H9 (cell line): Measurements from ENCODE around the gene CLCNKB. TPM values are rescaled to one million over a fixed set of nuclear protein-coding genes. Genes with fewer than 3 reads are reported as not detected.
A peak's percentile ranks its signal among the peaks of the same experiment; 100 is the strongest.

Source experiments
- DNase-seq: peaks from one replicate; pipeline ENCODE4 v3.0.0-alpha.2; 2017
- H2AFZ ChIP-seq: one replicate; pipeline ENCODE4 v1.6.1; 2013; ENCODE audit warnings: mild to moderate bottlenecking, low read length, control low read depth, moderate library complexity
- H2AK5ac ChIP-seq: 2 replicates; pipeline ENCODE4 v1.6.1; 2013; ENCODE audit warnings: low read length, control low read depth, mixed read lengths; ENCODE audit not compliant: insufficient read length
- H2BK120ac ChIP-seq: one replicate; pipeline ENCODE4 v1.6.1; 2013; ENCODE audit warnings: low read depth, mild to moderate bottlenecking, low read length, control low read depth, inconsistent platforms; ENCODE audit not compliant: poor library complexity, severe bottlenecking
- H2BK12ac ChIP-seq: 2 replicates; pipeline ENCODE4 v1.6.1; 2013; ENCODE audit warnings: low read length, control low read depth, mixed read lengths, low read depth; ENCODE audit not compliant: insufficient read length
- H2BK15ac ChIP-seq: 2 replicates; pipeline ENCODE4 v1.6.1; 2013; ENCODE audit warnings: low read depth, low read length, control low read depth
- H2BK20ac ChIP-seq: one replicate; pipeline ENCODE4 v1.6.1; 2013; ENCODE audit warnings: low read depth, mild to moderate bottlenecking, low read length, control low read depth, inconsistent platforms; ENCODE audit not compliant: poor library complexity, severe bottlenecking
- H2BK5ac ChIP-seq: 2 replicates; pipeline ENCODE4 v1.6.1; 2013; ENCODE audit warnings: low read length, control low read depth, mixed read lengths; ENCODE audit not compliant: insufficient read length
- H3K14ac ChIP-seq: 2 replicates; pipeline ENCODE4 v1.6.1; 2013; ENCODE audit warnings: low read length, control low read depth; ENCODE audit not compliant: insufficient read depth
- H3K18ac ChIP-seq: 2 replicates; pipeline ENCODE4 v1.6.1; 2013; ENCODE audit warnings: low read depth, mild to moderate bottlenecking, mixed read lengths, low read length, control low read depth; ENCODE audit not compliant: insufficient read length
- H3K23ac ChIP-seq: 2 replicates; pipeline ENCODE4 v1.6.1; 2013; ENCODE audit warnings: low read length, control low read depth, mixed read lengths, low read depth; ENCODE audit not compliant: insufficient read length
- H3K23me2 ChIP-seq: 2 replicates; pipeline ENCODE4 v1.6.1; 2013; ENCODE audit warnings: low read depth, mild to moderate bottlenecking, mixed read lengths, low read length, control low read depth; ENCODE audit not compliant: insufficient read length, poor library complexity, severe bottlenecking
- H3K27ac ChIP-seq: 2 replicates; pipeline ENCODE4 v1.5.1; 2013; ENCODE audit warnings: low read length, control low read depth, mixed read lengths, low read depth; ENCODE audit not compliant: insufficient read length
- H3K27me3 ChIP-seq: 2 replicates; pipeline ENCODE4 v1.6.1; 2013; ENCODE audit warnings: low read length, control low read depth, inconsistent platforms; ENCODE audit not compliant: insufficient read depth
- H3K4ac ChIP-seq: 2 replicates; pipeline ENCODE4 v1.6.1; 2013; ENCODE audit warnings: low read depth, mild to moderate bottlenecking, control low read depth, inconsistent platforms, low read length, moderate library complexity
- H3K4me1 ChIP-seq: 2 replicates; pipeline ENCODE4 v1.6.1; 2013; ENCODE audit warnings: low read length, control low read depth, inconsistent platforms; ENCODE audit not compliant: insufficient read depth
- H3K4me2 ChIP-seq: 2 replicates; pipeline ENCODE4 v1.6.1; 2013; ENCODE audit warnings: low read length, control low read depth, mixed read lengths; ENCODE audit not compliant: insufficient read length, insufficient read depth
- H3K56ac ChIP-seq: 2 replicates; pipeline ENCODE4 v1.6.1; 2013; ENCODE audit warnings: low read depth, mild to moderate bottlenecking, mixed read lengths, low read length, control low read depth; ENCODE audit not compliant: insufficient read length
- H3K79me1 ChIP-seq: 2 replicates; pipeline ENCODE4 v1.6.1; 2013; ENCODE audit warnings: low read depth, mild to moderate bottlenecking, moderate library complexity, low read length, control low read depth, inconsistent platforms; ENCODE audit not compliant: insufficient read depth, poor library complexity, severe bottlenecking
- H3K79me2 ChIP-seq: 2 replicates; pipeline ENCODE4 v1.6.1; 2013; ENCODE audit warnings: low read length, control low read depth, inconsistent platforms; ENCODE audit not compliant: insufficient read depth
- H3K9ac ChIP-seq: 2 replicates; pipeline ENCODE4 v1.6.1; 2013; ENCODE audit warnings: low read length, control low read depth, mixed read lengths; ENCODE audit not compliant: insufficient read length; ENCODE audit errors: extremely low read depth
- H3K9me3 ChIP-seq: one replicate; pipeline ENCODE4 v1.6.1; 2013; ENCODE audit warnings: low read depth, low read length, inconsistent platforms; ENCODE audit not compliant: control insufficient read depth
- H3T11ph ChIP-seq: one replicate; pipeline ENCODE4 v1.6.1; 2013; ENCODE audit warnings: mild to moderate bottlenecking, low read length, control low read depth, inconsistent platforms
- H4K20me1 ChIP-seq: one replicate; pipeline ENCODE4 v1.6.1; 2013; ENCODE audit not compliant: control insufficient read depth, insufficient read length, insufficient read depth
- H4K5ac ChIP-seq: 2 replicates; pipeline ENCODE4 v1.6.1; 2013; ENCODE audit warnings: low read depth, mild to moderate bottlenecking, mixed read lengths, low read length, control low read depth; ENCODE audit not compliant: insufficient read length
- H4K8ac ChIP-seq: replicated peaks from 2 replicates; pipeline ENCODE4 v1.6.1; 2013; ENCODE audit warnings: low read length, control low read depth, mixed read lengths, low read depth; ENCODE audit not compliant: insufficient read length
- H4K91ac ChIP-seq: 2 replicates; pipeline ENCODE4 v1.6.1; 2013; ENCODE audit warnings: low read depth, mild to moderate bottlenecking, moderate library complexity, mixed read lengths, low read length, control low read depth; ENCODE audit not compliant: insufficient read length
- H3K27ac Mint-ChIP-seq, 3 experiments: 2 replicates in 2 of 3; 3 replicates in 1 of 3; pipeline ENCODE4 v1.8.0; 2020 to 2021; ENCODE audit warnings: mixed read lengths in 3 of 3, mild to moderate bottlenecking in 1 of 3, moderate library complexity in 1 of 3
- H3K27me3 Mint-ChIP-seq: 2 replicates; pipeline ENCODE4 v1.8.0; 2021; ENCODE audit warnings: low read depth, mild to moderate bottlenecking, moderate library complexity, mixed read lengths
- H3K36me3 Mint-ChIP-seq, 3 experiments: 2 replicates in 2 of 3; 3 replicates in 1 of 3; pipeline ENCODE4 v1.8.0; 2020 to 2021; ENCODE audit warnings: low read depth in 3 of 3, mixed read lengths in 3 of 3; ENCODE audit not compliant: insufficient read depth in 1 of 3
- H3K4me1 Mint-ChIP-seq, 2 experiments: 2 replicates each; pipeline ENCODE4 v1.8.0; 2020; ENCODE audit warnings: mixed read lengths in 2 of 2
- H3K4me3 Mint-ChIP-seq, 2 experiments: 2 replicates in 1 of 2; 3 replicates in 1 of 2; pipeline ENCODE4 v1.8.0; 2020 to 2021; ENCODE audit warnings: mild to moderate bottlenecking in 2 of 2, mixed read lengths in 2 of 2, moderate library complexity in 1 of 2
- H3K9me3 Mint-ChIP-seq, 2 experiments: 2 replicates in 1 of 2; 3 replicates in 1 of 2; pipeline ENCODE4 v1.8.0; 2020; ENCODE audit warnings: mild to moderate bottlenecking in 2 of 2, mixed read lengths in 2 of 2, moderate library complexity in 1 of 2
- WGBS: extraction: QIAGEN DNeasy Blood & Tissue Kit; methylation state at CpG from one replicate; pipeline ENCODE4 v1.1.7; 2013; ENCODE audit warnings: missing lambda C conversion rate, low lambda C conversion rate, mixed read lengths; ENCODE audit not compliant: insufficient read length; ENCODE audit errors: extremely low coverage; 5-methylcytosine and 5-hydroxymethylcytosine counted together
- total RNA-seq: library from RNA; stranded (reverse); gene quantifications from 2 replicates; pipeline ENCODE4 v1.2.1, GENCODE V29; 2021
- TF ChIP-seq, protein P1 (sequence below): fragments of 200-600 bp; sonication (generic); conservative IDR thresholded peaks from 3 replicates; pipeline ENCODE4 v1.8.0; 2021; ENCODE audit warnings: antibody characterized with exemption, mild to moderate bottlenecking

The CLCNKB gene
- total RNA-seq, 1 experiment from 2014 or later: 1.7 TPM

DNA sequence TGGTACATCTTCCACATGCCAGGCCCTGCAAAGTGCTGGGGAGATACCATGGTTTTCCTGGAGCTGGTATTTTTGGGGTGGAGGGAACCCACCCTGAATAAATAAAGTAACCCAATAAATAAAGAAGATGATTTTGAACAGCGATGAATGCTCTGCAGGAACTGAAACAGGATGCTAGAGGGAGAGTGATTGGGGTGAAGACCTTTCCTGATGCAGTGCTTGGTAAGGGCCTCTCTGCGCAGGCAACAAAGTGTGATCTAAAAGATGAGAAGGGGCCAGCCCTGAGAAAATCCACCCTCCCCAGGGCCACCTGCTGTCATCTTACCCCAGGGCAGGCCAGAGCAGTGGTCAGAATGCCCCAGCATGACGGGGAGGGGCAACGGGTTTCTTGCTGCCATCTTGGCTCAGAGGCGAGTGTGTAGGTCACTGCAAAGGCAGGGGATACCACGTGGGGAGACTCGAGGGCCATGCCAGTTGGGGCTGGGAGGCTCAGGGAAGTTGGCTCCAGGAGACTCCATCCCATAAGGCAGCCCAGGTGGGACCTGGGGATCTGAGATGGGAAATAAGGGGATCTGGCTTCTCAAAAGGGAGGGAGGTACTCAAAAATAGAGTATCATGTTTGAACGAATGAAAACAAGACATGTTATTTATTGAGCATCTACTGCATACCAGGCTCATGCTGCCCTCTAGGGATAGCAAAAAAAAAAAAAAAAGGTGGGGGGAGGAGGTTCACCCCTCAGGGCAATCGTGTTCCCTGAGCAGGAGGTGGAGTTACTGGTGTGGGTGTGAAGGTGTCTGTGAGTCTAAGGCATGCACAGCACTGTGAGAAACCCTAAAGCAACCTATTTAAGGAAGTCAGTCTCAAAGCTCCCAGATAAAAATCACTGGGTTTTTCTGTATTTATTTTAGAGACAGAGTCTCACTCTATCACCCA, 36.8 kb upstream of the CLCNKB start:
- H3K79me2 ChIP-seq: no peaks in the 10 kb centered on the region
- H4K20me1 ChIP-seq: no peaks in the 10 kb centered on the region
- DNase-seq: peak; percentile 31
- no peaks in the 10 kb centered on the region for H3K4me1 ChIP-seq
- no peak overlapping the region for H2BK5ac ChIP-seq
- Mint-ChIP-seq H3K36me3 (no peaks in the 10 kb centered on the region), H3K27me3 (peaks cover 18% of the 10 kb centered on the region), H3K27ac (no peak overlapping the region), H3K9me3 (no peaks in the 10 kb centered on the region), H3K4me3 (no peak overlapping the region), H3K4me1 (peaks cover 7 to 10% of the 10 kb centered on the region in 2 experiments; a peak in 1 of 4 replicates)
- H2AK5ac ChIP-seq: no peak overlapping the region
- H3K23me2 ChIP-seq: no peaks in the 10 kb centered on the region
- H2BK12ac ChIP-seq: no peak overlapping the region
- no peaks in the 10 kb centered on the region for H3K27me3 ChIP-seq
- no peak overlapping the region for H3K23ac ChIP-seq
- H3K4me2 ChIP-seq: no peak overlapping the region
- no peaks in the 10 kb centered on the region for H3K9me3 ChIP-seq
- H3K56ac ChIP-seq: no peak overlapping the region
- no peak overlapping the region for H2BK20ac ChIP-seq
- no peak overlapping the region for H2BK120ac ChIP-seq
- no peak overlapping the region for H3T11ph ChIP-seq
- no peak overlapping the region for H3K9ac ChIP-seq
- no peak overlapping the region for H4K5ac ChIP-seq
- no peak overlapping the region for H2AFZ ChIP-seq
- H3K27ac ChIP-seq: no peak overlapping the region
- no peak overlapping the region for H4K91ac ChIP-seq
- H3K79me1 ChIP-seq: no peaks in the 10 kb centered on the region
- H2BK15ac ChIP-seq: no peak overlapping the region
- TF ChIP-seq, protein P1, sequence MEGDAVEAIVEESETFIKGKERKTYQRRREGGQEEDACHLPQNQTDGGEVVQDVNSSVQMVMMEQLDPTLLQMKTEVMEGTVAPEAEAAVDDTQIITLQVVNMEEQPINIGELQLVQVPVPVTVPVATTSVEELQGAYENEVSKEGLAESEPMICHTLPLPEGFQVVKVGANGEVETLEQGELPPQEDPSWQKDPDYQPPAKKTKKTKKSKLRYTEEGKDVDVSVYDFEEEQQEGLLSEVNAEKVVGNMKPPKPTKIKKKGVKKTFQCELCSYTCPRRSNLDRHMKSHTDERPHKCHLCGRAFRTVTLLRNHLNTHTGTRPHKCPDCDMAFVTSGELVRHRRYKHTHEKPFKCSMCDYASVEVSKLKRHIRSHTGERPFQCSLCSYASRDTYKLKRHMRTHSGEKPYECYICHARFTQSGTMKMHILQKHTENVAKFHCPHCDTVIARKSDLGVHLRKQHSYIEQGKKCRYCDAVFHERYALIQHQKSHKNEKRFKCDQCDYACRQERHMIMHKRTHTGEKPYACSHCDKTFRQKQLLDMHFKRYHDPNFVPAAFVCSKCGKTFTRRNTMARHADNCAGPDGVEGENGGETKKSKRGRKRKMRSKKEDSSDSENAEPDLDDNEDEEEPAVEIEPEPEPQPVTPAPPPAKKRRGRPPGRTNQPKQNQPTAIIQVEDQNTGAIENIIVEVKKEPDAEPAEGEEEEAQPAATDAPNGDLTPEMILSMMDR: peak; percentile 34; the same call in 2 of the 3 replicates
- no CpG with 5 or more reads among the region's 9 CpGs for WGBS
- no peak overlapping the region for H3K4ac ChIP-seq
- no peak overlapping the region for H4K8ac ChIP-seq
- no peak overlapping the region for H3K18ac ChIP-seq
- H3K14ac ChIP-seq: no peak overlapping the region
